Limb (tissue), 2 donors: Measurements from ENCODE around the gene ZBTB5.
"Not testable (repeated sequence)": the region's sequence is repeated elsewhere in the genome, so short reads cannot be mapped to it uniquely, and the experiment has no call there.

Experiments
- DNase-seq, 2 donors: peaks; one replicate each; pipeline ENCODE4 v3.0.0-alpha.2; 2016; ENCODE audit errors: extremely low spot score in 2 of 2

The ZBTB5 gene

GRCh38 chr9:37405764-37406380 lies 59.4 kb downstream of the ZBTB5 start:
- DNase-seq: no peak

- DNase-seq: no peak
Observed at GRCh38 chr9:37405350-37405749, 59.9 kb downstream of the ZBTB5 start.

GRCh38 chr9:37404590-37404989 lies 60.7 kb downstream of the ZBTB5 start:
- no peak for DNase-seq

GRCh38 chr9:37399336-37399735 lies 65.9 kb downstream of the ZBTB5 start:
- no peak for DNase-seq

- no peak for DNase-seq
Observed at GRCh38 chr9:37398464-37399025, 66.7 kb downstream of the ZBTB5 start.

GRCh38 chr9:37397948-37398347 lies 67.3 kb downstream of the ZBTB5 start:
- not testable (repeated sequence) for DNase-seq

- no peak for DNase-seq
Observed at GRCh38 chr9:37395663-37396062, 69.6 kb downstream of the ZBTB5 start.

GRCh38 chr9:37395229-37395628 lies 70.0 kb downstream of the ZBTB5 start:
- DNase-seq: no peak

- no peak for DNase-seq
Observed at GRCh38 chr9:37392272-37392671, 73.0 kb downstream of the ZBTB5 start.

GRCh38 chr9:37390759-37391158 lies 74.5 kb downstream of the ZBTB5 start:
- no peak for DNase-seq
